IMR-90 (cell line): ENCODE results near the gene BMP8A. TPM values are rescaled to one million over a fixed set of nuclear protein-coding genes. Genes with fewer than 3 reads are reported as not detected.

Experiments used
- ATAC-seq: fragments of 200-7000 bp; cut with Tn5 transposase; 2 replicates; pipeline ENCODE4 v1.9.1; 2020; ENCODE audit warnings: low read depth, mild to moderate bottlenecking, moderate library complexity
- BruUV-seq: library from RNA; stranded (reverse); fragments of 400-500 nt; replicated peaks from 2 replicates; lab custom pipeline; 2021; lab: Mats Ljungman, UMichigan
- CTCF ChIA-PET: fragments of 300-600 bp; formaldehyde crosslinking; extraction: SDS; loops from one replicate; lab custom pipeline; 2021; ENCODE audit warnings: antibody characterized with exemption; lab: Yijun Ruan, JAX
- POLR2A ChIA-PET: fragments of 300-600 bp; sonication (Branson Sonifier 250); formaldehyde crosslinking; loops from one replicate; lab custom pipeline; 2022; ENCODE audit warnings: antibody characterized with exemption; ENCODE audit not compliant: unreplicated experiment; lab: Charles Lee
- DNase-seq: peaks from one replicate; pipeline ENCODE4 v3.0.0; 2013
- H2AFZ ChIP-seq: replicated peaks from 2 replicates; pipeline ENCODE3; 2013; ENCODE audit warnings: low read length, mild to moderate bottlenecking; ENCODE audit not compliant: poor library complexity
- H2AK5ac ChIP-seq: 2 replicates; pipeline ENCODE4 v1.6.1; 2013; ENCODE audit warnings: low read depth, low read length, inconsistent platforms
- H2AK9ac ChIP-seq: replicated peaks from 2 replicates; pipeline ENCODE3; 2013; ENCODE audit warnings: mild to moderate bottlenecking, low read depth, low read length, moderate library complexity; ENCODE audit not compliant: poor library complexity
- H2BK120ac ChIP-seq: 2 replicates; pipeline ENCODE4 v1.6.1; 2013; ENCODE audit warnings: low read depth, low read length, inconsistent platforms
- H2BK15ac ChIP-seq: 3 replicates; pipeline ENCODE4 v1.6.1; 2013; ENCODE audit warnings: low read depth, low read length, inconsistent platforms
- H2BK20ac ChIP-seq: 2 replicates; pipeline ENCODE4 v1.6.1; 2013; ENCODE audit warnings: low read depth, mild to moderate bottlenecking, inconsistent platforms, low read length, moderate library complexity
- H2BK5ac ChIP-seq: 2 replicates; pipeline ENCODE4 v1.6.1; 2013; ENCODE audit warnings: mild to moderate bottlenecking, low read depth, low read length, inconsistent platforms; ENCODE audit not compliant: poor library complexity, severe bottlenecking
- H3K14ac ChIP-seq: replicated peaks from 2 replicates; pipeline ENCODE4 v1.6.1; 2013; ENCODE audit warnings: low read depth, low read length, inconsistent platforms
- H3K18ac ChIP-seq: 2 replicates; pipeline ENCODE4 v1.6.1; 2013; ENCODE audit warnings: low read depth, low read length, control low read depth
- H3K23ac ChIP-seq: 2 replicates; pipeline ENCODE4 v1.6.1; 2013; ENCODE audit warnings: low read depth, low read length, inconsistent platforms
- H3K27ac ChIP-seq: 2 replicates; pipeline ENCODE4 v1.5.1; 2013; ENCODE audit warnings: mild to moderate bottlenecking, control low read depth, low read length; ENCODE audit not compliant: insufficient read depth
- H3K27me3 ChIP-seq: 2 replicates; pipeline ENCODE4 v1.6.1; 2013; ENCODE audit warnings: low read length; ENCODE audit not compliant: control insufficient read depth, insufficient read depth
- H3K36me3 ChIP-seq: 2 replicates; pipeline ENCODE4 v1.6.1; 2013; ENCODE audit warnings: low read length, mixed read lengths; ENCODE audit not compliant: control insufficient read depth, insufficient read depth
- H3K4ac ChIP-seq: 2 replicates; pipeline ENCODE4 v1.6.1; 2013; ENCODE audit warnings: low read depth, low read length, inconsistent platforms
- H3K4me1 ChIP-seq: 2 replicates; pipeline ENCODE4 v1.6.1; 2013; ENCODE audit warnings: low read length, mixed read lengths; ENCODE audit not compliant: control insufficient read depth, insufficient read depth
- H3K4me2 ChIP-seq: 2 replicates; pipeline ENCODE4 v1.6.1; 2013; ENCODE audit warnings: low read depth, mild to moderate bottlenecking, control low read depth, low read length, moderate library complexity
- H3K4me3 ChIP-seq: 2 replicates; pipeline ENCODE4 v1.5.1; 2013; ENCODE audit warnings: low read depth, mild to moderate bottlenecking, control low read depth, low read length, moderate library complexity; ENCODE audit not compliant: insufficient read depth
- H3K56ac ChIP-seq: 2 replicates; pipeline ENCODE4 v1.6.1; 2013; ENCODE audit warnings: low read length, inconsistent platforms; ENCODE audit not compliant: insufficient read depth; ENCODE audit errors: extremely low read depth
- H3K79me1 ChIP-seq, 2 experiments: 2 replicates each; pipeline ENCODE4 v1.6.1; 2013; ENCODE audit warnings: low read length in 2 of 2, inconsistent platforms in 1 of 2, low read depth in 1 of 2
- H3K9ac ChIP-seq: 2 replicates; pipeline ENCODE4 v1.6.1; 2013; ENCODE audit warnings: low read depth, low read length, control low read depth
- H3K9me1 ChIP-seq: 2 replicates; pipeline ENCODE4 v1.6.1; 2013; ENCODE audit warnings: low read length, inconsistent platforms; ENCODE audit not compliant: insufficient read depth
- H3K9me3 ChIP-seq: 2 replicates; pipeline ENCODE4 v1.6.1; 2013; ENCODE audit warnings: low read length; ENCODE audit not compliant: control insufficient read depth, insufficient read depth
- H4K20me1 ChIP-seq: 2 replicates; pipeline ENCODE4 v1.6.1; 2013; ENCODE audit warnings: low read length, inconsistent platforms; ENCODE audit not compliant: insufficient read depth
- H4K5ac ChIP-seq: 2 replicates; pipeline ENCODE4 v1.6.1; 2013; ENCODE audit warnings: mild to moderate bottlenecking, low read depth, low read length, control low read depth
- H4K8ac ChIP-seq, 2 experiments: 2 replicates each; pipeline ENCODE4 v1.6.1; 2013; ENCODE audit warnings: low read depth in 2 of 2, low read length in 2 of 2, control low read depth in 1 of 2, inconsistent platforms in 1 of 2
- H4K91ac ChIP-seq: 2 replicates; pipeline ENCODE4 v1.6.1; 2013; ENCODE audit warnings: low read depth, low read length, inconsistent platforms; ENCODE audit not compliant: insufficient read depth
- BHLHE40 ChIP-seq: fragments of 150-350 bp; IDR thresholded peaks from 2 replicates; pipeline ENCODE4 v1.6.1; 2016; ENCODE audit warnings: mild to moderate bottlenecking, low read depth, low read length
- CEBPB ChIP-seq: IDR thresholded peaks from 2 replicates; pipeline ENCODE4 v1.6.1; 2012; ENCODE audit warnings: low read depth, low read length, improper control_type of control experiment
- CHD1 ChIP-seq: IDR thresholded peaks from 2 replicates; pipeline ENCODE4 v1.6.1; 2012; ENCODE audit warnings: low read depth, low read length, improper control_type of control experiment
- FOS ChIP-seq: fragments of 150-350 bp; IDR thresholded peaks from 2 replicates; pipeline ENCODE4 v1.6.1; 2016; ENCODE audit warnings: low read depth, low read length
- MAFK ChIP-seq: IDR thresholded peaks from 2 replicates; pipeline ENCODE4 v1.6.1; 2012; ENCODE audit warnings: low read depth, low read length, improper control_type of control experiment
- MAZ ChIP-seq: IDR thresholded peaks from 2 replicates; pipeline ENCODE4 v1.6.1; 2012; ENCODE audit warnings: low read depth, mild to moderate bottlenecking, low read length, improper control_type of control experiment, moderate library complexity, borderline replicate concordance
- MXI1 ChIP-seq: IDR thresholded peaks from 2 replicates; pipeline ENCODE4 v1.6.1; 2012; ENCODE audit warnings: low read depth, mild to moderate bottlenecking, low read length, moderate library complexity, borderline replicate concordance
- NFE2L2 ChIP-seq: fragments of 150-350 bp; IDR thresholded peaks from 2 replicates; pipeline ENCODE4 v1.6.1; 2016; ENCODE audit warnings: low read depth, mild to moderate bottlenecking, low read length
- POLR2A ChIP-seq: IDR thresholded peaks from 2 replicates; pipeline ENCODE4 v1.6.1; 2012; ENCODE audit warnings: mild to moderate bottlenecking, low read depth, low read length
- RAD21 ChIP-seq: IDR thresholded peaks from 2 replicates; pipeline ENCODE4 v1.6.1; 2012; ENCODE audit warnings: low read length, improper control_type of control experiment
- RCOR1 ChIP-seq: IDR thresholded peaks from 2 replicates; pipeline ENCODE4 v1.6.1; 2012; ENCODE audit warnings: mild to moderate bottlenecking, low read length, improper control_type of control experiment; ENCODE audit not compliant: insufficient replicate concordance
- RFX5 ChIP-seq: IDR thresholded peaks from 2 replicates; pipeline ENCODE4 v1.8.0; 2012; ENCODE audit warnings: low read depth, mild to moderate bottlenecking, low read length, moderate library complexity
- SMC3 ChIP-seq: fragments of 150-350 bp; IDR thresholded peaks from 2 replicates; pipeline ENCODE4 v1.6.1; 2016; ENCODE audit warnings: low read depth, mild to moderate bottlenecking, antibody characterized with exemption, low read length, moderate library complexity
- USF2 ChIP-seq: fragments of 150-350 bp; IDR thresholded peaks from 2 replicates; pipeline ENCODE4 v1.6.1; 2017; ENCODE audit warnings: mild to moderate bottlenecking, antibody characterized with exemption, low read length, low read depth
- WGBS, 2 experiments: methylation state at CpG; one replicate each; pipeline versions ENCODE4 v1.1.5 to v1.1.7; 2013; ENCODE audit warnings: missing lambda C conversion rate in 2 of 2; ENCODE audit not compliant: insufficient read length in 1 of 2; ENCODE audit errors: extremely low coverage in 2 of 2; 5-methylcytosine and 5-hydroxymethylcytosine counted together
- dilution Hi-C: fragments of 300-500 bp; cut with HindIII; formaldehyde crosslinking; loops from one replicate; pipeline ENCODE4 v1.14.3; 2018; ENCODE audit warnings: low sequenced_read_pairs; ENCODE audit not compliant: unreplicated experiment
- in situ Hi-C: fragments of 300-500 bp; cut with MboI; formaldehyde crosslinking; loops from 3 replicates; pipeline ENCODE4 v1.14.3; 2019; ENCODE audit warnings: low sequenced_read_pairs, inconsistent platforms, mixed read lengths
- intact Hi-C: fragments of 100-400 bp; cut with micrococcal nuclease; formaldehyde crosslinking; loops from 2 replicates; pipeline ENCODE4 v1.10.0; 2022
- polyA plus RNA-seq, 3 experiments: library from polyadenylated mRNA; depleted of rRNA; stranded (reverse); fragments of >200 nt; gene quantifications; 2 replicates each; pipeline ENCODE4 v1.2.3, GENCODE V29; 2012; ENCODE audit warnings: low replicate concordance in 1 of 3
- total RNA-seq: library from RNA; depleted of rRNA; stranded (reverse); fragments of >200 nt; gene quantifications from 2 replicates; pipeline ENCODE4 v1.2.3, GENCODE V29; 2012
- TF ChIP-seq, protein P1 (sequence below): conservative IDR thresholded peaks from 2 replicates; pipeline ENCODE4 v1.5.1; 2012; ENCODE audit warnings: mild to moderate bottlenecking, low read depth, low read length, improper control_type of control experiment
- TF ChIP-seq, protein P2 (sequence below): fragments of 150-350 bp; IDR thresholded peaks from 2 replicates; pipeline ENCODE4 v1.6.1; 2016; ENCODE audit warnings: low read depth, mild to moderate bottlenecking, low read length, moderate library complexity, borderline replicate concordance

BMP8A gene
- total and polyA plus RNA-seq, 2 of the 4 experiments (the other 2 are of a cell fraction) = not detected

DNA sequence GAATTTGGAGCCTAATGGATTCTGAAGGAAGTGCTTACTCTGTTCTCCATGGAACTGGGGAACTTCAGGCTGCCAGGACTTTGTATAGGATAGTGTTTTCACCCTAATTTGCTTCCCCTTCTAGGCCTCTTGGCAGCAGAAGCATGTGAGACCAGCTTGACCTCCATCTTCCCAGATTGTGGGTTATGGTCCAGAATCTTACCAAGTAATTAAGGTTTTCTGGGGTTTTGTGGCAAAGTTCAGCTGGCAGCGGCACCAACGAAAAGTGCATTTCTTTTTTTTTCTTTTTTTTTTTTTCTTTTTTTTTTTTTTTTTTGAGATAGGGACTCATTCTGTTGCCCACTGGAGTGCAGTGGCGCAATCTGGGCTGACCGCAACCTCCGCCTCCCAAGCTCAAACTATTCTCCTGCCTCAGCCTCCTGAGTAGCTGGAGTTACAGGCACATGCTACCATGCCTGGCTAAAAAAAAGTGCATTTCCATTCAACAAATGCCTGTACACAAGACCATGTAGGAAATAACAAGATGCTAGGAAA lies 3.4 kb upstream of the BMP8A start:
- no peak overlapping the region for H4K91ac ChIP-seq
- H3K4ac ChIP-seq = no peak overlapping the region
- no peak overlapping the region for H2BK120ac ChIP-seq
- WGBS, 2 experiments = no CpG with 5 or more reads among the region's 5 CpGs
- peaks cover 16% of the 10 kb centered on the region; the same call in 1 of the 2 replicates for H4K20me1 ChIP-seq
- in situ Hi-C loops = loop anchor here (5.0 kb wide), 1 partner anchor 49 kb away; no protein-coding TSS in a partner anchor
- intact Hi-C loops = no loop called here
- no peaks in the 10 kb centered on the region for H3K9me3 ChIP-seq
- H3K9me1 ChIP-seq = peaks cover 3% of the 10 kb centered on the region; the same call in 1 of the 2 replicates
- H3K27me3 ChIP-seq = peaks cover 18% of the 10 kb centered on the region
- no peak overlapping the region for H3K9ac ChIP-seq
- ATAC-seq = no peak
- H2AK9ac ChIP-seq = no peak overlapping the region
- ChIA-PET POLR2A (no interaction called here), CTCF (no interaction called here)
- H3K4me3 ChIP-seq = no peak overlapping the region
- BruUV-seq = no TSS peak
- H3K4me2 ChIP-seq = no peak overlapping the region
- no peak overlapping the region for H3K56ac ChIP-seq
- dilution Hi-C loops = no loop called here
- no peak overlapping the region for H2BK15ac ChIP-seq
- H4K5ac ChIP-seq = no peak overlapping the region
- H3K14ac ChIP-seq = no peak overlapping the region
- H2AK5ac ChIP-seq = no peak overlapping the region
- H3K4me1 ChIP-seq = peaks cover 3% of the 10 kb centered on the region; the same call in 1 of the 2 replicates
- no peak overlapping the region for H3K18ac ChIP-seq
- DNase-seq = no peak
- no peak overlapping the region for H2AFZ ChIP-seq
- TF ChIP-seq, protein P1, sequence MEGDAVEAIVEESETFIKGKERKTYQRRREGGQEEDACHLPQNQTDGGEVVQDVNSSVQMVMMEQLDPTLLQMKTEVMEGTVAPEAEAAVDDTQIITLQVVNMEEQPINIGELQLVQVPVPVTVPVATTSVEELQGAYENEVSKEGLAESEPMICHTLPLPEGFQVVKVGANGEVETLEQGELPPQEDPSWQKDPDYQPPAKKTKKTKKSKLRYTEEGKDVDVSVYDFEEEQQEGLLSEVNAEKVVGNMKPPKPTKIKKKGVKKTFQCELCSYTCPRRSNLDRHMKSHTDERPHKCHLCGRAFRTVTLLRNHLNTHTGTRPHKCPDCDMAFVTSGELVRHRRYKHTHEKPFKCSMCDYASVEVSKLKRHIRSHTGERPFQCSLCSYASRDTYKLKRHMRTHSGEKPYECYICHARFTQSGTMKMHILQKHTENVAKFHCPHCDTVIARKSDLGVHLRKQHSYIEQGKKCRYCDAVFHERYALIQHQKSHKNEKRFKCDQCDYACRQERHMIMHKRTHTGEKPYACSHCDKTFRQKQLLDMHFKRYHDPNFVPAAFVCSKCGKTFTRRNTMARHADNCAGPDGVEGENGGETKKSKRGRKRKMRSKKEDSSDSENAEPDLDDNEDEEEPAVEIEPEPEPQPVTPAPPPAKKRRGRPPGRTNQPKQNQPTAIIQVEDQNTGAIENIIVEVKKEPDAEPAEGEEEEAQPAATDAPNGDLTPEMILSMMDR = no peak
- TF ChIP-seq USF2 (no peak), CHD1 (no peak), POLR2A (no peak), RCOR1 (no peak), BHLHE40 (no peak), SMC3 (no peak), MAZ (no peak), RFX5 (no peak), CEBPB (no peak), RAD21 (no peak), FOS (no peak), NFE2L2 (no peak), MXI1 (no peak), MAFK (no peak)
- TF ChIP-seq, protein P2, sequence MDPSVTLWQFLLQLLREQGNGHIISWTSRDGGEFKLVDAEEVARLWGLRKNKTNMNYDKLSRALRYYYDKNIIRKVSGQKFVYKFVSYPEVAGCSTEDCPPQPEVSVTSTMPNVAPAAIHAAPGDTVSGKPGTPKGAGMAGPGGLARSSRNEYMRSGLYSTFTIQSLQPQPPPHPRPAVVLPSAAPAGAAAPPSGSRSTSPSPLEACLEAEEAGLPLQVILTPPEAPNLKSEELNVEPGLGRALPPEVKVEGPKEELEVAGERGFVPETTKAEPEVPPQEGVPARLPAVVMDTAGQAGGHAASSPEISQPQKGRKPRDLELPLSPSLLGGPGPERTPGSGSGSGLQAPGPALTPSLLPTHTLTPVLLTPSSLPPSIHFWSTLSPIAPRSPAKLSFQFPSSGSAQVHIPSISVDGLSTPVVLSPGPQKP = no peak
- no peak overlapping the region for H4K8ac ChIP-seq
- peaks cover 30% of the 10 kb centered on the region for H3K36me3 ChIP-seq
- no peak overlapping the region for H2BK20ac ChIP-seq
- no peak overlapping the region for H3K27ac ChIP-seq
- H2BK5ac ChIP-seq = no peak overlapping the region
- H3K79me1 ChIP-seq = peaks cover 5 to 7% of the 10 kb centered on the region in 2 experiments; a peak in 2 of 4 replicates
- H3K23ac ChIP-seq = no peak overlapping the region
